Measurements from ENCODE around the gene TXNL1. TPM values are rescaled to one million over a fixed set of nuclear protein-coding genes. Genes with fewer than 3 reads are reported as not detected.
A peak's percentile ranks its signal among the peaks of the same experiment; 100 is the strongest.

Gene TXNL1
- total RNA-seq, 1 experiment from 2014 or later = 90.4 TPM

DNA sequence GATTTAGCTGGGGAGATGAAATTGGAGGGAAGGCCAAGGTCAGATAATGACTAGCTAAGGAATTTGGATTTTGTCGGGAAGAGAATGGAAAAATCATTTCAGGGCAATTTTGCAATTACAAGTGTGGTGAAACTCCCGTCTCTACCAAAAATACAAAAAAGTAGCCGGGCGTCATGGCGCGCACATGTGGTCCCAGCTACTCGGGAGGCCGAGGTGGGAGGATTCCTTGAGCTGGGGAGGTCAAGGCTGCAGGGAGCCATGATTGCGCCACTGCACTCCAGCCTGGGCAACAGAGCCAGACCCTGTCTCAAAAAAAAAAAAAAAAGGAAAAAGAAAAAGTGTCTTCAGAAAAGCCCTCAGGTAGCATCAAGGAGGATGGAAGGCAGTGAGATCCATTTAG, 1.2 kb upstream of the TXNL1 start:
- H3K23me2 ChIP-seq (ENCODE audit: insufficient read length, low read depth, low read length, poor library complexity, severe bottlenecking) = peaks cover 8% of the 10 kb centered on the region
- no peak overlapping the region for H2BK15ac ChIP-seq (ENCODE audit: low read depth, low read length)
- H4K5ac ChIP-seq (ENCODE audit: insufficient read length, low read depth, low read length) = no peak overlapping the region
- H3K4me1 Mint-ChIP-seq = peaks cover 11 to 16% of the 10 kb centered on the region in 2 experiments
- no peak overlapping the region for H3K9ac ChIP-seq (ENCODE audit: extremely low read depth, insufficient read length, low read length)
- no peak overlapping the region for H3K56ac ChIP-seq (ENCODE audit: insufficient read length, low read depth, low read length)
- no peak overlapping the region for H2BK12ac ChIP-seq (ENCODE audit: insufficient read length, low read depth, low read length)
- no peaks in the 10 kb centered on the region for H3K4me1 ChIP-seq (ENCODE audit: insufficient read depth, low read length)
- no peak overlapping the region for H2BK20ac ChIP-seq (ENCODE audit: low read depth, low read length, poor library complexity, severe bottlenecking)
- H4K20me1 ChIP-seq (ENCODE audit: control insufficient read depth, insufficient read depth, insufficient read length) = no peaks in the 10 kb centered on the region
- no peak overlapping the region for H3T11ph ChIP-seq (ENCODE audit: low read length)
- H2AK5ac ChIP-seq (ENCODE audit: insufficient read length, low read length) = no peak overlapping the region
- no peak overlapping the region for H2BK120ac ChIP-seq (ENCODE audit: low read depth, low read length, poor library complexity, severe bottlenecking)
- H3K27ac ChIP-seq (ENCODE audit: insufficient read length, low read depth, low read length) = no peak overlapping the region
- no peak overlapping the region for H3K18ac ChIP-seq (ENCODE audit: insufficient read length, low read depth, low read length)
- H3K9me3 ChIP-seq (ENCODE audit: control insufficient read depth, low read depth, low read length) = no peaks in the 10 kb centered on the region
- no peak overlapping the region for H3K4ac ChIP-seq (ENCODE audit: low read depth, low read length)
- H3K14ac ChIP-seq (ENCODE audit: insufficient read depth, low read length) = no peak overlapping the region
- H3K27me3 ChIP-seq (ENCODE audit: insufficient read depth, low read length) = no peaks in the 10 kb centered on the region
- H3K79me2 ChIP-seq (ENCODE audit: insufficient read depth, low read length) = peaks cover 28% of the 10 kb centered on the region
- H2AFZ ChIP-seq (ENCODE audit: low read length) = no peak overlapping the region
- H3K9me3 Mint-ChIP-seq = no peaks in the 10 kb centered on the region; a peak in 1 of 5 replicates
- H2BK5ac ChIP-seq (ENCODE audit: insufficient read length, low read length) = no peak overlapping the region
- H3K4me2 ChIP-seq (ENCODE audit: insufficient read depth, insufficient read length, low read length) = peak overlapping the region; percentile 71
- no peak overlapping the region for H3K23ac ChIP-seq (ENCODE audit: insufficient read length, low read depth, low read length)
- DNase-seq = no peak
- H4K8ac ChIP-seq (replicated peaks; ENCODE audit: insufficient read length, low read depth, low read length) = no peak overlapping the region
- H3K27ac Mint-ChIP-seq = peak overlapping the region in 1 of 3 experiments; percentile 96; a peak in 1 of 7 replicates
- H3K79me1 ChIP-seq (ENCODE audit: insufficient read depth, low read depth, low read length, poor library complexity, severe bottlenecking) = no peaks in the 10 kb centered on the region
- H3K27me3 Mint-ChIP-seq (ENCODE audit: low read depth) = peaks cover 7% of the 10 kb centered on the region
- H3K4me3 Mint-ChIP-seq = peak overlapping the region in 1 of 2 experiments; percentile 98; a peak in 1 of 5 replicates
- H4K91ac ChIP-seq (ENCODE audit: insufficient read length, low read depth, low read length) = no peak overlapping the region
- peaks cover under 1 to 11% (median 8%) of the 10 kb centered on the region in 3 experiments; a peak in 5 of 7 replicates for H3K36me3 Mint-ChIP-seq (ENCODE audit: insufficient read depth in 1 of 3, low read depth in 3 of 3)
- no CpG with 5 or more reads among the region's 9 CpGs for WGBS (ENCODE audit: extremely low coverage, insufficient read length, low lambda C conversion rate)
- no peak for TF ChIP-seq CTCF (conservative IDR thresholded peaks at IDR 0.05)
